Raji (cell line): ENCODE data around the gene VRTN.

Experiments
- POLR2A ChIP-seq: IDR thresholded peaks from 2 replicates; pipeline ENCODE4 v1.6.1; 2011; ENCODE audit warnings: low read depth, low read length, control low read depth; ENCODE audit not compliant: insufficient read depth

The VRTN gene, protein sequence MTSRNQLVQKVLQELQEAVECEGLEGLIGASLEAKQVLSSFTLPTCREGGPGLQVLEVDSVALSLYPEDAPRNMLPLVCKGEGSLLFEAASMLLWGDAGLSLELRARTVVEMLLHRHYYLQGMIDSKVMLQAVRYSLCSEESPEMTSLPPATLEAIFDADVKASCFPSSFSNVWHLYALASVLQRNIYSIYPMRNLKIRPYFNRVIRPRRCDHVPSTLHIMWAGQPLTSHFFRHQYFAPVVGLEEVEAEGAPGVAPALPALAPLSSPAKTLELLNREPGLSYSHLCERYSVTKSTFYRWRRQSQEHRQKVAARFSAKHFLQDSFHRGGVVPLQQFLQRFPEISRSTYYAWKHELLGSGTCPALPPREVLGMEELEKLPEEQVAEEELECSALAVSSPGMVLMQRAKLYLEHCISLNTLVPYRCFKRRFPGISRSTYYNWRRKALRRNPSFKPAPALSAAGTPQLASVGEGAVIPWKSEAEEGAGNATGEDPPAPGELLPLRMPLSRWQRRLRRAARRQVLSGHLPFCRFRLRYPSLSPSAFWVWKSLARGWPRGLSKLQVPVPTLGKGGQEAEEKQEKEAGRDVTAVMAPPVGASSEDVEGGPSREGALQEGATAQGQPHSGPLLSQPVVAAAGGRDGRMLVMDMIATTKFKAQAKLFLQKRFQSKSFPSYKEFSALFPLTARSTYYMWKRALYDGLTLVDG

DNA sequence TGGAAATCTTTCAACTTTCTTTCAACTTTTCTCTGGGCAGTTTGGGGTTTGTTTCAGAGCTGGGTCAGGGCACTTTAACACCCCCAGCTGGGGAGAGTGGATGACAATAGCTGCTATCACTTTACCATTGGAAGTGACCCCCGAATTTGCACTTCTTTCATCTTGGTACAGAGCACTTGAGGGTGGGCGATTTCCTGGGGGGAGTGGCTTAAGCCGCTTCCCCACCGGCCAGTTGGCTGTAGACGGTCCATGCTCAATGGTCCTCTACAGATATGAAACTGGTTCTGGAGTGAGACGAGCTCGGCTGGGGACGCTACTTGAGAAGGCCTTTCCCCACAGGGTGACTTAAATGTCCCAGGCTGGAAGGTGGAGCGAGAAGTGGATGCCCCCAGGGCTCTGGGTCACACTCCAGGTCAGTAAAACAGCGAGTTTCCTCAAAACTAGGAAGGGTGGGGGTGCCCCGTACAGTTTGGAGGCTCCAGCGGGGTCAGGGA, at the start of gene VRTN:
VRTN (plus strand) TSS at position 231 of the 494 bp plus-strand sequence. CDS start 8,313 bp downstream, outside the sequence.
- TF ChIP-seq POLR2A, result no peak

DNA sequence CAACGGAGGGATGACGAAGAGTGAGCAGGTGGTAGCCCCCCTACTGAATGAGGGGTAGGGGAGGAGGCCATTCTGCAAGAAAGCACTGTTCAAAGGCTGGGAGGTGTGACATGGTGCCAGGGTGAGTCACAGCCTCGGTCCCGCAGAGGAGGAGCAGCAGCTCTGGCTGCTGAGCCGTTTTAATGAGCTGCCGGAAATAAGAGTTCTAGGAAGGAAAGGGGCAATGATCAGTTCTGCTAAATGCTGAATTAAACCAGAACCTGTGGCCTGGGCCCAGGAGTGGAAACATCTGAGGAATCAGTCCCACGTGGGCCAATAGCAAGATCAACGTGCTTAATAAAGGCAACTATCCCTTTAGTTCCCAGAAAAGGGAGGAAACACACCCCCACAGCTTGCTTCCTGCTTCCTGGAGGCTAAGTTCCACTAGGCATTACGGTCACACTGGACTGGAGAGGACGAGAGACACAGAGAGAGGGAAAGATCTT, 49.2 kb upstream of the VRTN start:
- no peak for TF ChIP-seq POLR2A

DNA sequence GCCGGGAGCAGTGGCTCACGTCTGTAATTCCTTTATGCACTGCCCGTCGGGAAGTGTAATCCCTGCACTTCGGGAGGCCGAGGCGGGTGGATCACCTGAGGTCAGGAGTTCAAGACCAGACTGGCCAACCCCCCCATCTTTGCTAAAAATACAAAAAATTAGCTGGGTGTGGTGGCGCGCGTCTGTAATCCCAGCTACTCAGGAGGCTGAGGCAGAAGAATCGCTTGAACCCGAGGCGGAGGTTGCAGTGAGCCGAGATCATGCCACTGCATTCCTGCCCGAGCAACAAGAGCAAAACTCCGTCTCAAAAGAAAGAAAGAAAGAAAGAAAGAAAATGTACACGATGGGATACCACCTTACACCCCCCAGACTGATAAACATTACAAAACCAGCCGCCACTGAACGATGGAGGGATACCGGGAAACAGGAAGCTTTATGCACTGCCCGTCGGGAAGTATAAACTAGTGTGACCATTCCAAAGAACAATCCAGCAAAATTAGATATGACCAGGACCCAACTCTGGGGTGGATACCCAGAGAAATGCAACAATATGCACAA, 46.6 kb upstream of the VRTN start:
- no peak for TF ChIP-seq POLR2A

DNA sequence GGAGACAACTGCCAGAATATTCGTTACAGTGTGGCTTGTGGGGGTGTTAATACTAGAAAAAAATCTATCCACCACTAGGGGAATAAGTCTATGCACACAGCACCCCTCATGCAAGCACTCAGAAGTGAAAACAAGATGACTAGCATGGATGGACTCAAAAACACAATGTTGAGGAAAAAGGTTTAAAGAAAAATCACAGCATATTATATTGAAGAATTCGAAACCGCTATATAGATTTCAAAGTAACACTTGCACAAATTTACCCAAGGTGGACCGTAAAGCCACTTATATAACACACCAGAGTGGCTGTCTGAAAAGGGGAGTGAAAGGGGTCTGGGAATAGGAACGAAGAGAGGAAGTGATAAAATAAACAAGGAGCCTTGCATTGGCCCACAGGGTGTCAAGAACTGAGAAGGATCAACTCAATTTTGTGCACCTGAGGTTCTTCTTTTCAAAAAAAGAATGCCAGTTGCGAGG, 46.1 kb upstream of the VRTN start:
- no peak for TF ChIP-seq POLR2A

DNA sequence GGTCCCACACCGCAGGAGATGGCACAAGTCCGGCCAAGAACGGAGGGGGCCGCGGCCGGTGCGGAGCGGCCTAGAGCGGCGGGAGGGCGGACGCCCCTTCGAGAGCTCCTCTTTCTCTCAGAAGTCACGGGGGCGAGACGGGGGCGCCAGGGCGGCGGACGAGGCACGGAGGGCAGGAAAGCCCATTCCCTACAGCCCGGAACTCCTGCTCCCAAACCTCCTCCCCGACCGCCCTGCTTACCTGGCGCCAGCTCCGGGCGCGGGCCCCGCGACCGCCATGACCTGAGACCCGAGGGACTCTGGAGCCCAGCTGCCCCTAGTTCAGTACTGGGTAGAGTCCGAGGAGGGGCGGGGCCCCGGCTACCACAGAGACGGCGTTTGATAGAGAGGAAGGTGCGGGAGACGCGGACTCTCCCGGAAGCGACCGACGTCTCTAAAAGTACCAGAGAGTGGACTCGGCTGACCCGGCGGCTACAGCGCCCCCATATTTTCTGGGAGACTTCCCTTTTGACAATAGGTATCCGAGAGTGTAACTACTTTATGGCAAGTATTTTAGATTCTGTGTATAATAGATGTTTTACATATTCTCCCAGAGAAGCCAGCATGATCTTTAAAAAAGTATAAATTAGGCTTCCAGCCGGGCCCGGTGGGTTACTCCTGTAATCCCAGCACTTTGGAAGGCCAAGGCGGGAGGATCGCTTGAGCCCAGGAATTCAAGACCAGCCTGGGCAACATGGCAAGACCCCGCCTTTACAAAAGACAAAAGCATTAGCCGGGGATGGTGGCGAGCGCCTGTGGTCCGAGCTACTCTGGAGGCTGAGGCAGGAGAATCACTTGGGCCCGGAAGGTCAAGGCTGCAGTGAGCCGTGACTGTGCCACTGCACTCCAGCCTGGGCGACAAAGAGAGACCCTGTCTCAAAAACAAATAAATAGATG, 45.4 kb upstream of the VRTN start, which contains the start of gene ABCD4:
ABCD4 (minus strand) TSS at position 301 of the 936 bp plus-strand sequence; CDS start at position 279, 22 bp downstream.
- peak; percentile 85 for TF ChIP-seq POLR2A

DNA sequence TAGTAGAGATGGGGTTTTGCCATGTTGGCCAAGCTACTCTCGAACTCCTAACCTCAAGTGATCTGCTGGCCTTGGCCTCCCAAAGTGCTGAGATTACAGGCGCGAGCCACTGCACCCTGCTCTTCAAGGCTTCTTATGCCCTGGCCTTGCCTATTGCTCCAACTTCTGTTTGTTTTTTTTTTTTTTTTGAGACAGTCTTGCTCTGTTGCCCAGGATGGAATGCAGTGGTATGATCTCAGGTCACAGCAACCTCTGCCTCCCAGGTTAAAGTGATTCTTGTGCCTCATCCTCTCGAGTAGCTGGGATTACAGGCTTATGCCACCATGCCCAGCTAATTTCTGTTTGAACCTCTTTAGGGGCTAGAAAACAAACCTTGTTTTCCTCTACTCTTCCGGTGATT, 39.6 kb upstream of the VRTN start:
- no peak for TF ChIP-seq POLR2A

DNA sequence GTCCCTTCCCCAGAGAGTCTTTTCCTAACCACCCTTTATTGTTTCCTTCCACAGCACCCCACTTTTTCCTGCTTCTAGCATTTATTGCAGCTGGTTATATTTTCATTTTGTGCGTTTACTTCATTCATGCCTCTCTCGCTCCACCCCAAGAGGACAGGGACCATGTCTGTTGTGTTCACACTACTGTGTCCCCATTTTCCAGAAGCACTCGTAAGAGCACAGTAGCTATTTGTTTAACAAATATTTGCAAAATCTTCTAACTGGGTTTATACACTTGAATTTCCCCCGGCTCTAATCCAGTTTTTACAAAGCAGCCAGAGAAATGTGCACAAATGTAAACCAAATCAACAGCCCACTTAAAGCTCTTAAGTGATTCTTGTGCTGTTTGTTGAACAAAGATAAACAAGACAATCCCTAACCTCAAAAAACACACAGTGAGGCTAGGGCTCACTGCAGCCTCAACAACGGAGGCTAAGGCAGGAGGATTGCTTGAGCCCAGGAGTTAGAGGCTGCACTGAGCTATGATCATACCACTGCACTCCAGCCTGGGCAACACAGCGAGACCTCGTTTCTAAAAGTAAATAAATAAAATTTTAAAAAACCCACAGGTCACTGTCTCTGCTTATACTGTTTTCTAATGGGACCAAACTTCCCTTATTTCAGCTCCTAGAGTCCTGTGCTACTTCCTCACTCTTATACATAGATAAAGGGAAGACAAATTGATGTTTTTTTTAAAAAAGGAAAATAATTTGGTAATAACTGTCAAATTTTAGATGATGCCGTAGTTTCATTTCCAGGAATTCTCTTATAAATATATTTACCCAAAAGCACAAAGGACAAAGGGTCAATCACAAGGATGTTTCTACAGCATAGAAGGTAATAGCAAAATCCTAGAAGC, 38.9 kb upstream of the VRTN start:
- TF ChIP-seq POLR2A, result no peak

DNA sequence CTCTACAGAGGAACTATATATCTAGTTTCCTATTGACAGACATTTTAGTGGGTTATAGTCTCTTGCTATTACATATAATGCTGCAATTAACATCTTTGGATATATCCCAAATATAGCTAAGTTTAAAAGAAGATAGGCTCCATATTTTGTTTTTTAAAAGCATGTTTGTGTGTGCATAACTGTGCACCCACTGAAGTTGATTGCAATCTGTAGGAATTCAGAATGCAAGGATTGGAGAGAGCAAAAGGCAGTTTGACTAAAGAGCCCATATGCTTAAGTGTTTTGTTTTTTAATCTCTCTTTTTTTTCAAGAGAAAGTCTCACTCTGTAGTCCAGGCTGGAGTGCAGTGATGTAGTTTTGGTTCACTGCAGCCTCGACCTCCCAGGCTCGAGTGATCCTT, 36.1 kb upstream of the VRTN start:
- no peak for TF ChIP-seq POLR2A

DNA sequence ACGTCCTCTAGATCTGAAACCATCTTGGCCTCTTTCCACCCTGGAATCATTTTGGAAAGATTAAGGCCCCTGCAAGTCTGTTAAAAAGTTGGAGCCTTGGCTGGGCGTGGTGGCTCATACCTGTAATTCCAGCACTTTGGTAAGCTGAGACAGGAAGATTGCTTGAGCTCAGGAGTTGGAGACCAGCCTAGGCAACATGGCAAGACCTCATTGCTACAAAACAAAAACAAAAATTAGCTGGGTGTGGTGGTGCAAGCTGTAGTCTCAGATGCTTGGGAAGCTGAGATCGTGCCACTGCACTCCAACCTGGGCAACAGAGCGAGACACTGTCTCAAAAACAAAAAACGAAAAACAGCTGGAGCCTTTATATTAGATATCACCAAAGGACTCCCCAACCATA, 34.7 kb upstream of the VRTN start:
- TF ChIP-seq POLR2A, result no peak

DNA sequence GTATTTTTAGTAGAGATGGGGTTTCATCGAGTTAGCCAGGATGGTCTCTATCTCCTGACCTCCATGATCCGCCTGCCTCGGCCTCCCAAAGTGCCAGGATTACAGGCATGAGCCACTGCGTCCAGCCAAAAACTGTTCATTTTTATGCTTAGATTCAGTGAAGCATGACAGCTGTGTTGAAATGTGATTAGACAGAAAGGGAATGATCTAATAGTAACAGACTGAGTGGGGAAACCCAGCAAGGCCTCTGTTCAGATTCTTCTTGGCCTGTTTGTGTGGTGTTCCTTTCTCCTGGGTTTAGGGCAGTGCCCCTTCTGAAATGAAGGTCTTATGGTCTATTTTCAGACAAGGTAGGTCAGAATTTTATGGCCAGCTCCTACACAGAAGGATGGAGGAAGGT, 33.7 kb upstream of the VRTN start:
- TF ChIP-seq POLR2A, result no peak

DNA sequence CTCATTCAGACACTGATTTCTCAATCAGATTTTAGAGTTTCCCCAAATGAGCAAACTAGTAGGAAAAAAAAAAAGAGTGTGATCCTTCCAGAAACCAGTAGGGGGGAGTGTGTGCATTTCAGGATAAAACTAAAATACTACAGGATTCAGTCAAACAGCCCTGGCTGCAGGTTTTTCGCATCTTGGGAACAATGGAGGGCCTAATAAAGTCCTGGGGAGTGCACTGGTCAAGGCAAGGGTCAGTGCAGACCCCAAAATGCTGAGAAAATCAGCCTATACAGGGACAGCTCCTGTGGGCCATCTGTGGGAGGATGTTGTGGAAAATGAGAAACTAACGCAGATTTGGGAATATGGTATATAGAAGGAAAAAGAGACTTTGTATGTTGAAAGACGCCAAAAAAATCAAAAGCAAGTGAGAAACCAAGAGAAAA, 23.3 kb upstream of the VRTN start:
- TF ChIP-seq POLR2A, result no peak

DNA sequence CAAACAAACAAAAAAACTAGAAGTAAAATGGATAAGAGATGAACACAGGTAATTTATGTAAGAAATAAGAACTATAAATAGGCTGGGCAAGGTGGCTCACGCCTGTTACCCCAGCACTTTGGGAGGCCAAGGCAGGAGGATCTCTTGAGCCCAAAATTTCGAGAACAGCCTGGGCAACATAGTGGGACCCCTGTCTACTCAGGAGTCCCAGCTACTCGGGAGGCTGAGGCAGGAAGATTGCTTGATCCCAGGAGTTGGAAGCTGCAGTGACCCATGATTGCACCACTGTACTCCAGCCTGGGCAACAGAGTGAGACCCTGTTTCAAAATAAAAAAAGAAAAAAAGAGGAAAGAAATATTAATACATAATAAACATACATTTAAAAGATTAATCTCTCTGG, 22.8 kb upstream of the VRTN start:
- no peak for TF ChIP-seq POLR2A

DNA sequence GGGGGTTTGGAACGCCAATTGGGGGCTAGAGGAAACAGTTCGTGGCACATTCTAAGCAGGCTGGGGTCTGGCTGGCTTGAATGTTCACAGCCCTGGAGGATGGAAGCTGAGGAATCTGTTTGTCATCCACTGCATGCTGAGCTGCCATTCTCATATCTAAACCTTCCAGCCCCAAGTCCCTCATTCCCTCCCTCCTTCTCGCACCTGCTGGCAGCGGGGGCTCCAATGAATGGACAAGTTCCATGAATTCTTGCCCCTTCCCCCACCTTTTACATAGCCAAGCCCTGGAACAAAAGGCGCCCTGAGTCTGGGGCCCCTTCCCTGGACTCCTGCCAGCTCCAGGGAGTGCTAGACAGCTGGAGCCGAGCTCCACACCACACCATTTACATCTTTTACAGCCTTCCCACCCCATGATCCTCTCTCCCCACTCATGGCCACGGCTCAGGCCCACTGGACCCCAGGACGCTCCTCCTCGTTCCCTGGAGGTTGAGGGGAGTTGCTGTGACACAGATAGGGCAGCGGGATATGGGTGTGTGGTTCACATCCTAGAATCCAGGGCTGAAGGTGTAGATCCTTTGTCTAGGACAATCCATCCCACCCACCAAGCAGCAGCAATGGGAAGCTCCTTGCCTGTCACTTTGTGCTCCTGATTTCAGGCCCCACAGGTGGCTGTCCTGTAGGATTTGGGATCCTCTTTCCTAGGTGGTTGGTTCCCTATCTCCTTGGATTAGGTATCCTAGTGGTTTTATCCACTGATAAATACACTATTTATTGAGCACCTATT, 21.7 kb upstream of the VRTN start:
- no peak for TF ChIP-seq POLR2A
